NCI-H82 treated with DMSO at 0.1 percent for 48 hours (cell line): ENCODE data around the gene MCF2L2.
"Not testable (repeated sequence)": the region's sequence is repeated elsewhere in the genome, so short reads cannot be mapped to it uniquely, and the experiment has no call there.

Experiments
- DNase-seq: peaks from one replicate; lab custom pipeline; 2025; ENCODE audit not compliant: unreplicated experiment; lab: John Stamatoyannopoulos, UW

The MCF2L2 gene

DNA sequence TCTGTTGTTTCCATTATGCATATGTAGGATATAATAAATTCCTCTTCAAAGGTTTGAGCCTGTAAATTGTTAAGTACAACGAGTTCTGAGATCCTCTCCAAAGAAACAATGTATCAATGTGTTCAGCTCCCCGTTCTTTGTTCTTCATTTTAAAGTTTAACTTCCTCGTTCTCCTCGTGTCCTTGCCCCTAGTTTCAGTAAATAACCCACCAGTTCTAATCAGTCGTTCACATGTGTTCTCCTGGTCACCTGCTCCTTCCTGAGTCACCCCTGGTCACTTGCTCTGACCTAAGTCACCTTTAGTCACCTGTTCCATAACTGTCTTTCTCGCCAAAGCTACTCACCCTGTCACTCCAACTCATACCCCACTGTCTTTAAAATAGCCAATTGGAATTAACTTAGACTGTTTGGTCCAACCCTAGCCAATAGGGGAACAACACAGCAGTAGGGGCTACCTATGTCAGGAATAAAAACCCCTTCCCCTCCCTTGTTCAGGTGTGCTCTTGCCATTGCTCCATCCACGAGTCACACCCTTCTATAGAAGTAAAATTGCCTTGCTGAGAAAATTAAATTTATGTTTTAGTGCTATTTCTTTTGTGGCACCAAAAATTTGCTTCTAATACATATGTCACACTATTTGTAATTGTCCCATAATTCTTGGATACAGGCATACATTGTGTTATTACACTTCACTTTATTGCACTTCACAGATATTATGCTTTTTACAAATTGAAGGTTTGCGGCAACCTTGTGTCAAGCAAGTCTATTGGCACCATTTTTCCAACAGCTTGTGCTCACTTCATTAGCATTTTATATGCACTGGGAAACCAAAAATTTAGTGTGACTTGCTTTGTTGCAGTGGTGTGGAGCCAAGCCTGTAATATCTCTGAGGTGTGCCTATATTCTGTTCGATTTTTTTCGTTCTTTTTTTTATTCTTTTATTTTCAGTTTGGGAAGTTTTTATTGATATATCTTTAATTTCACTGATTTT, 15.3 kb upstream of the MCF2L2 start:
- DNase-seq: no peak

DNA sequence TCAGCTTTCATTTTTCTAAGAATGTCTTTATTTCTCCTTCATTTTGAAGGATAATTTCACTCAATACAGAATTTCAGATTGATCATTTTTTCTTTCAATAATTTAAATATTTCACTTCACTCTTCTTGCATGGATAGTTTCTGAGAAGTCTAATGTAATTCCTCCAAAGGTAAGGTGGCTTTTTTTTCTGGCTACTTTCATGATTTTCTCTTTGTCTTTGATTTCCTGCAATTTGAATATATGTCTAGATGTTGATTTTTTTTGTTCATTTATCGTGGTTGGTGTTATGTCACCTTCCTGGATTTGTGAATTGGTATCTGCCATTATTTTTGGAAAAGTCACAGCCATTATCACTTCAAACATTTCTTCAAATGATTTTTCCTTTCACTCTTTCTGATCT, 14.6 kb upstream of the MCF2L2 start:
- no peak for DNase-seq

DNA sequence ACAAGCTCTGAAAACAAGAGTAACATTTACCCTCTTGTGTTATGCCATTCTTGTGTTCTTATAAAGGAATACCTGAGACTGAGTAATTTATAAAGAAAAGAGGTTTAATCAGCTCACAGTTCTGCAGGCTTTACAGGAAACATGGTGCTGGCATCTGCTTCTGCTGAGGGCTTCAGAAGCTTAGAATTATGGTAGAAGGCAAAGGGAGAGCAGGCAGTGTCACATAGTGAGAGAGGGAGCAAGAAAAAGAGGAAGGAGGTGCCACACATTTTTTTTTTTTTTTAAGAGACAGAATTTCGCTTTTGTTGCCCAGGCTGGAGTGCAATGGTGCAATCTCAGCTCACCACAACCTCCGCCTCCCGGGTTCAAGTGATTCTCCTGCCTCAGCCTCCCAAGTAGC, 12.1 kb upstream of the MCF2L2 start:
- not testable (repeated sequence) for DNase-seq

DNA sequence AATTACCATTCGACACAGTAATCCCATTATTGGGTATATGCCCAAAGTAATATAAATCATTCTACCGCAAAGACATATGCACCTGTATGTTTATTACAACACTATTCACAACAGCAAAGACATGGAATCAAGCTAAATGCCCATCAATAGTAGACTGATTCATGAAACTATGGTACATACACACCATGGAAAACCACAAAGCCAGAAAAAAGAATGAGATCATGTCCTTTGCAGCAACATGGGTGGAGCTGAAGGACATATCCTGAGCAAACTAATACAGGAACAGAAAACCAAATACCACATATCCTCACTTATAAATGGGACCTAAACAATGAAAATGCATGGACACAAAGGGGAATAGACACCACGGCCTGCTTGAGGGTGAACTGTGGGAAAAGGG, 11.1 kb upstream of the MCF2L2 start:
- DNase-seq: no peak

DNA sequence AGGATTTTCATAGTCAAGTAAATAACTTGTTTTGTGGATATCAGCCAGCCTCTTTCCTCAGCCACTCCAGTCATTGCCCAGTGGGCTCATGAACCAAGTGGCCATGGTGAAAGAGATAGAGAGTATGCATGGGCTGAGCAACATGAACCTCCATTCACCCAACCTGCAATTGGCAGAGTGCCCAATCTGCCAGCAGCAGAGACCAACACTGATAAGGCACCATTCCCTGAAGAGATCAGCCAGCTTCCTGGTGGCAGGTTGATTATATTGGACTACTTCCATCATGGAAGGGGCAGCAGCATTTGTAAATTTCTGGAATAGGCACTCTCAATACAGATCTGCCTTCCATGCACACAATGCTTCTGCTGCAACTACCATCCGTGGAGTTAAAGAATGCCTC, 10.3 kb upstream of the MCF2L2 start:
- DNase-seq: no peak

DNA sequence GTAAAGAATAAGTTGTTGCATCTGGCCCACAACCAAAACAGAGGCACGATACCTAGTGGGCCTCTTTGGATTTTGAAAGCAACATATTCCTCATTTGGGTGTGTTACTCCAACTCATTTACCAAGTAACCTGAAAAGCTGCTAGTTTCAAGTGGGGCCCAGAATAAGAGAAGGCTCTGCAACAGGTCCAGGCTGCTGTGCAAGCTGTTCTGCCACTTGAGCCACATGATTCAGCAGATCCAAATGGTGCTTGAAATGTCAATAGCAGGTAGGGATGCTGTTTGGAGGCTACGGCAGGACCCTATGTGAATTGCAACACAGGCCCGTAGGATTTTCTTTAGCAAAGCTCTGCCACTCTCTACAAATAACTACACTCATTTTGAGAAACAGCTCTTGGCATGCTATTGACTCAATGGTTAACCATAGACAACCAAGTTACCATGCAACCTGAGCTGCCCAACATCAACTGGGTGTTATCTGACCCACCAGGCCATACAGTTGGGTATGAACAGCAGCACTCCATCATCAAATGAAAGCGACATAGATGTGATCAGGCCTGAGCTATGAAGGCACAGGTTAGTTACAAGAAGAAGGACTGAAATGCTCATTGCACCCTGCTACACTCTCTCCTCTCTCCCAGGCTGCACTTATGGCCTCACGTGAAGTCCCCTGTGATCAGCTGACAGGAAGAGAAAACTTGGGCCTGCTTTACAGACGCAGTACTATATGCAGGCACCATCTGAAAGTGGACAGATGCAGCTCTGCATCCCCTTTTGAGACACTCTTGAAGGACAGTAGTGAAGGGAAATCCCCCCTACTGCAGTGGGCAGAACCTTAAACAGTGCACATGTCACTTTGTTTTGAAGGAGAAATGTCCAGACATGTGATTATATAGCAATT, 9.5 kb upstream of the MCF2L2 start:
- no peak for DNase-seq

DNA sequence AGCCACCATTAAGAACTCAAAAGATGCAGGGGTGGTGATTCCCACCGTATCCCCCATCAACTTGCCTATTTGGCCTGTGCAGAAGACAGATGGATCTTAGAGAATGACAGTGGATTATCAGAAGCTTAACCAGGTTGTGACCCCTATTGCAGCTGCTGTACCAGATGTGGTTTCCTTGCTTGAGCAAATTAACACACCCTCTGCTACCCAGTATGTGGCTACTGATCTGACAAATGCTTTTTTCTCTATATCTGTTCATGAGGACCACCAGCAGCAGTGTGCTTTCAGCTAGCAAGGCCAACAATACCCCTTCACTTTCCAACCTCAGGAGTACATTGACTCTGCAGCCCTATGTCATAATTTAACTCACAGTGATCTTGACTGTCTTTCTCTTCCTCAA, 8.6 kb upstream of the MCF2L2 start:
- peak; percentile 98 for DNase-seq

DNA sequence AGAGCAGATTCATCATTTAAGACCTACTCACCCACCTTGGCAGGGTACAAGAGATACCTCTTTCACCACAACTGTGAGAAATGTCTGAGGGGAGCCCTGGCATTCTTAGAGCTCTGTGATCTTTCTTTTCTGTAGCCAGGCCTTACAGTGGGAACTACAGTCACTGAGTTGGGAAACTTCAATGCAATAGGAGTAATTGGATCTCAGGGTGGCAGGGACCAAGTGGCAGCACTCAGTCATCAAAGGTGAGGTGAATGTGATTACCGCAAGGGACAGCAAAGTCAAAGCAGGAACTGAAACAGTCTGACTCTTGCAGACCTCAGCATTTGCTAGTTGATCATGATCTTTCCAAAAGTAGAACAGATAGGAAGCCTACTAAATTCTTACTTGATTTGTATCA, 7.2 kb upstream of the MCF2L2 start:
- DNase-seq: no peak

DNA sequence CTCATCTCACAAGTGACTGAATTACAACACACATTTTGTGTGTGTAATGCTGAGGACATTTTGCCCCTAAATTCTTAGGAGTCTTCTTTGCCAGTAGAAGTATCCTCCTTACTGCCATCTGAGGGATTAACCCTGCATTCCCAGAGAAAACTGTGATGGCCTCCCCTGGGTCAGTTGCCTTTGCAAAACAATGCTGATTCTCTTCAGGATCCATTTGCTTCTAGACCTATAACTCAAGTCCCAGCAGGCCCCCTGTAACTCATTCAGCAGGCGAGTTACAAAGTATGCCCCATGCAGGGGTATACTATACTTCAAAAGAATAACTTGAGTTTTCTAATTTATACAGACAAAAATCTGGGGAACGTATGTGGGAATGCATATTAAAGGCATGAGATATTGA, 6.6 kb upstream of the MCF2L2 start:
- no peak for DNase-seq

DNA sequence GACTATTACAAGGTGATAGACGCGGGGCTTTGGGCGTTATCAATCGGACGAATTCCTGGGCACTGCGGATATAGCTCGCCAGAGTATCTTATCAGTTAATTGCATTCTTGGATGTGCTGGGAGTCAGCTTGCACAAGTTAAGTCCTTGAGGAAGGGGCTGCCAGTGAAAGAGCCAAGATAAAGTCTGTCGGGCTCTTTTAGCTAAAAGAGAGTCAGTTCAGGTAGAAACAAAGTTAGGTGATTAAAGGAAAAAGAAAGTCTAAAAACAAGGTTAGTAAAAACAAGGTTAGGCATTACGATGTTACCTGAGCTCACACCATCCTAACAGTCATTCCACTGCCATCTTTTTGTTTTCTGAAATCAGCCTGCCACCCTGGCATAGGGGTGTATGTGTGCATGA, 6.1 kb upstream of the MCF2L2 start:
- no peak for DNase-seq

DNA sequence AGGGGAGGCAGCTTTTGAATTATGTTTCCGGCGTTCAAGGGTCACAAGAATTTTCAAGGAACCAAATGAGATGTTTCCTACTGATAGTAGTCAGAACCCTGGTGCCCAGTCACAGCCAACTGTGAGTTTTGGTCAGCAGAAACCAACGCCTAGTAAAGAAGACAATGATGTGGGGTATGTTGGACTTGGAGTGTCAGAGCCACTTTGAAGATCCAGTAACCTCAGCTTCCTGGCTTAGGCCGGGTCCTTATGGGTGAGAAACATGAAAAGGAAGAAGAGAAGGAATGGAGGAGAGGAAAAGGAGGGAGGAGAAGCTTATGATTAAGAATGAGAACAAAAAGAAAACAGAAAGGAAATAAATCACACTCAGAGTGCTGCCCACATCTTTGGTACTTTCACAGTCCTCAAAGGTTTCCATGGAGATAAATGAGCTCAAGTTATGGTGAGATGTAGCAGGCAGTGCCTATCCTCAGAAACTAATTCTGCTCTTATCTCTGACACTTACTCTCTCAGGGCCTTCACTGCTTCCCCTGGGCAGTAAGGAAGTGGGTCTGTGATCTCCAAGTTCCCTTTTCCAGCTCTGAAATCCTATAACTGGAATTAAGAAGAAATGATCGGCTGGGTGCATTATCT, 2.0 kb upstream of the MCF2L2 start:
- DNase-seq: no peak

DNA sequence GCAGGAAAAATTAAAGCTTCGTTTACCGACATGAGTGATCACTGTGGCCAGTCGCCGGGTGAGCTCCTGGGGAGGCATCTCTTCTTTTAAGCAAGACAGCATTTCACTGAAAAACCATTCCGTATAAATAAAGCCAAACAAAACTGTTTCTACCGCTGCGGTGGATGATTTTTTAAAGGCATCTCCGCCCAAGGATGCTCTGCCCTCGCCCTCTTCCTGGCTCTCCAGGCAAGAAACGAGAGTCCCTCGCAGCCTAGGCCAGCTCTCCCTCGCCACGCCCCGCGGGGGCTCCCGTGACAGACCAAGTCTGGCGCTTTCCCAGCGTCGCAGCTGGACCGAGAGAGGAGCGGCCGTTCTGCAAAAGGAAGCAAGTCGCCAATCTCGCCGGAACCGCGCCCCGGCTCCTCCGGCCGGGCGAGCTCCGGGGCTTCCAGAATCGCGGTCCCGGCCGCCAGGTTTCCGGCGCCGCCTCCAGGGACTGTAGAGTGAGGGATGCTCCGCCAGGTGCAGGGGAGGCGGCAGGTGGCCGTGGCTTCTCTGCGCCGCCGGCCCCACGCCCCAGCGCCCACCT, 458 bp downstream of the MCF2L2 start:
- DNase-seq: no peak

DNA sequence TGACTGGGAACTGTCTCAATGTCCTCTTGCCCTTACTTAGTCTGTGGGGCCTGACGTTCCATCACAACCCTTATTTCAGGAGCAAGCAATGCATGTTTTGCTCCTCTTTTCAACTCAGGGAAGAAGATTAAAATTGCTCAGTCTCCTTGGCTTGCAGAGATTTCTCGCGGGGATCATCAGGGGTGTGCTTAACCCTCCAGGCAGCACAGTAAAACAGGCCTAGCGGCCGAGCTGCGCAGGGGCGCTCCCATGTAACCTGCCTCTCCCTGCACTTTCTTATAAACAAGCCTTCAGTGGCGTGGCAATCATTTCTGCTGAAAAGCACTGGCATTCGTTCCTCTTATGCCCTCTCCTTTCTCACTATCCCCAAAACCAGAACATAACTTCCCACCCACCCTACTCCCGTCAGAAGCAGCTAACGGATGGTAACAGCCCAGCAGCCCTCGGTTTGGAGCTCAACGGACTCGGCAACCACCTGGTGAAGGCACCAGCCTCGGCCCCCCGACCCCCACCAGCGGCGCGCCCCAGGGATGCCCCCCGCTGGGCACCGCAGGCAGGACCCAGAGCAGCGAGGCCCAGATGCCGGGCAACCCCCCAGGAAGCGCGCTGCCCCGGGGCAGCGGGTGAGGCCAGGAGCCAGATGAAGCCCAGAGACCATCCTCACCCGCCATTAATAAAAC, 1.1 kb downstream of the MCF2L2 start:
- DNase-seq: no peak

DNA sequence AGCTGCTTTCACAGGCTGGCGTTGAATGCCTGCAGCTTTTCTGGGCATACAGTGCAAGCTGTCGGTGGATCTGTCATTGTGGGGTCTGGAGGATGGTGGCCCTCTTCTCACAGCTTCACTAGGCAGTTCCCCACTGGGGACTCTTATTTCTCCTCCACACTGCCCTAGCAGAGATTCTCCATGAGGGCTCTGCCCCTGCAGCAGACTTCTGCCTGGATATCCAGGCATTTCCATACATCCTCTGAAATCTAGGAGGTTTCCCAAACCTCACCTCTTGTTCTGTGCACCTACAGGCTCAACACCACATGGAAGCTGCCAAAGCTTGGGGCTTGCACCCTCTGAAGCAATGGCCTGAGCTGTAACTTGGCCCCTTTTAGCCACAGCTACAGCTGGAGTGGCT, 9.6 kb downstream of the MCF2L2 start:
- not testable (repeated sequence) for DNase-seq

DNA sequence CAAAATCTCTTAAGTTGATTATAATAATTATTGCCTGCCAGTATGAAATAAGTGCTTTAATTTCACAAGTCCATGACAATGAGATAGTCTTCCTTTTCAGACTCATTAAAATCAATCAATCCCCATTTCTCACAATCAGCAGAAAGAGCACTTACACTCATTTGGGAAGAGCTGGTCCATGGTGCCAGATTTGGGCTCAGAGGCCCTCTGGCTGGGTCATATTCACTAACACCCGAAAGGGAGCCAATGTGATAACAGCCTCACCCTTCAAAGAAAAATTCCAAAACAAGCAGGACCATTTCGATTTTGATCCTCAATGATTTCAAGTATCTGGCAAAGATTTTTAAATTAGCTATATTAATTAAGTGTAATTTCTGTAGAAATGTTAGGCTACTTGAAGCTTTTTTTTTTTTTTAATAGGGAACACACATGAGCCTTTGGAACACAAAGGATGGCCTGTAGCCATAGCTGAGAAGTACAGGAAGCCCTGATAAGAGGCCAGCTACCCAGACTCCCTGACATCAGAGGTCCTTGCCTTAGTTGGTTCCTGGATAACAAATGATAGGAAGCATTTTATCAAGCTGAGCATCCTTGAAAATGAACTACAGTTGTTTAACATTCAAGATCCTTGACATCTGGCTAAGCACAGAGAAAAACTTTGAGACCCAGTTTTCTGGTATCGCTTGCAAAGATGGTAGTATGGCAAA, 17.1 kb downstream of the MCF2L2 start:
- no peak for DNase-seq

DNA sequence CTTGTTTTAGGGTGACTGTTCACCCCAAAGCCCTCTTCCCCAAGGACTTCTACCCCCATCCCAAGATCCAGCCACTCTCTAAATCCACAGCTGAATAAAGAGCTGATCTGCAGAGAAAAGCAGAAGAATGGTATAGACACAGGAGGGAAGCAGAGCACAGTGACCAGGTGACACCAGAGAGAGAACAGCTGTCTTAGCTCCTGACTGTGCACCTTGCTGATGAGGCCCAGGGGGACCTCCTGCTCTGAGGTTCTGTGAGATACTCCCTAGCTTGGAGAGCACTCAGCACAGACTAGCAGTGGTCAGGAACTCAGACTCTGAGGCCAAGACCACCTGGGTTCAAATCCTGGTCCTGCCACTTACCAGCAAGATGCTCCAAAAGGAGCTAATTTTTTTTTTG, 17.7 kb downstream of the MCF2L2 start:
- DNase-seq: no peak

DNA sequence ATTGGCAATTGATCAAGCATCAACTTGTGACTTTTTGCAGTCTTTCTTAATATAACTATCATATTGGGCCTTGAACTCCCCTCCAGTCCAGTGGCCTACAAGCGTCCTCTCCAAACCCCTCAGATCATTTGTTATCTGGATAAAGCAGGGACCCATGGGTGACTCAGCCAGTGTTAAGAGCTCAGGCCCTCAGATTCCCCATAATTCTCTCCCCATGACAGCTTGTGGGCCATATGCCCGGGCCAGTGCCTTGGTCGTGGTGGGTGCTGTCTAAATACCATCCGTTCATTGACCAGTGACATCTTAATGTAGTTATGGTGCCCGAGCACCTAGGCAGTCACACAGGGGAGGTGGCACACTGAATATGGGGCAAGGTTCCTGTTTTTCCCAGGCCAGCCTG, 18.1 kb downstream of the MCF2L2 start:
- DNase-seq: no peak

DNA sequence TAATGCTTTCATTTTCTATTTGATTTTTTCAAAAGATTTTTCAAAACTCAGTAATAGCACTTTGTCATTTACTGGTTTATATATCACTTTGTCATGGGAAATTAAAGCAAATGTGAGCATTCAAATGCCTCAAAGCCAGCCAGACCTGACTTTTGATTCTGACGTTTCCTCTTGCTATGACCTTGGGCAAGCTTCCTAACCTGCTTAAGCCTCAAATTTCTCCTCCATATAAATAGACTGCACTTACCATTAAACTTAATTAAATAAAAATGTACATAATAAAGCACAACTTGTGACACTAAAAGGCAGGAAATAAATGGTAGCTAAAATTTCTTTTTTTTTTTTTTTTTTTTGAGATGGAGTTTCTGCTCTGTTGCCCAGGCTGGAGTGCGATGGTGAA, 19.2 kb downstream of the MCF2L2 start:
- DNase-seq: no peak

DNA sequence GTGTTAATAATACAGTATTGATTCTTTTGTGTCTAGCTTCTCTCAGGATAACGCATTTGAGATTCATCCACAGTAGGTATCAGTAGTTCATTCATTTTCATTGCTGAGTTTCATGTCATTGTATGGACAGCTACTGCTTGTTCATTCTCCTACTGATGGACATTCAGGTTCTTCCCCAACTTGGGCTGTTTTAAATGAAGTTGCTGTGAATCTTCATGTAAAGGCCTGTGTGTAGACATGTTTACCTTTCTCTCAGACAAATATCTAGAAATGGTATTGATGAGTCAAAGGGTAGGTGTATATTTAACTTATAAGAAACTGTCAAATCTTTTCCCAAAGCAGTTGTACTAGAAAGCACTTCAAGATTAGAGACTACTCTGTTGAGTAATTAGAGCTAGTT, 26.7 kb downstream of the MCF2L2 start:
- DNase-seq: no peak

DNA sequence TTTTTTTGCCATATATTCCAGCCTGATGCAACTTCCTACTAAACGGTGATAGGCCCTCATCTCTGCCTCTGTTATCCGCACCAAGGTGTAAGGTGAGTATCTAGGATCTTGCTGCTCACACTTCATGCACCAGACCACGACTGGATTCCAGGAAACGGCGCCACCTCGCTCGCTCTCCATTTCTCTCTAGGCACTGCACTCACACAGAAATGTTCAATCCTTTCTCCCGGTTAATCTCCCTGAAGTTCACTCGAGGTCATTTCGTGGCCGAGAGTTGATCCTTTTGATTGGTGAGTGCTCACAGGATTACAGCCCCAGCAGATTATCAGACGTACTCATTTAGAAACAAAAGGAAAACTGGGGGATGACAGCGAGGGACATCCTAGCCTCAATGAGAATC, 28.1 kb downstream of the MCF2L2 start:
- peak; percentile 98 for DNase-seq
